Measurements from ENCODE around the gene SMIM21. TPM values are rescaled to one million over a fixed set of nuclear protein-coding genes. Genes with fewer than 3 reads are reported as not detected.

Gene SMIM21
- total RNA-seq, 2 experiments from 2014 or later, result not detected

GRCh38 chr18:75378376-75379315 lies 48.9 kb downstream of the SMIM21 start:
- DNase-seq (no peak), ATAC-seq (no peak)
- Mint-ChIP-seq H3K4me1 (peaks cover 4% of the 10 kb centered on the region), H3K27me3 (peaks cover 20% of the 10 kb centered on the region), H3K4me3 (no peak overlapping the region), H3K27ac (no peak overlapping the region), H3K36me3 (no peaks in the 10 kb centered on the region), H3K9me3 (ENCODE audit: low read depth) (no peaks in the 10 kb centered on the region)
- CTCF ChIA-PET, result no interaction called here

DNA sequence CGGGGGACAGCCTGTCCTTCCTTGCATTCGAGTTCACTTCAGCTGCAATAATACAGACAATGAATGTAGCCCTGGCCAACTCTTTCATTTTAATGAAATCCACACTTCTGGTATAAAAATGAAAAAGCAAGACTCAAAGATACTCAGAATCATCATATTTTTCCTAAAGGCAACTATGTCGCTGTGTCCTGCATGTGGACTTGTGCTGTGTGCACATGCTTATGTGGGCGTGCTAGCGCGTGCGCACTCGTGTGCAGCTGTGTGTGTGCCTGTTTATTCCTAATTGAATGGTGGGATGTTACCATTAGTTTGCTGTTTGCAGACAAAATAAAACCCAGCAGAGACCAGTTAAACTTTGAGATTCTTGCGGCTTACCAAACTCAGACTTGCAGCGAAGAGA lies 49.6 kb downstream of the SMIM21 start:
- CTCF ChIA-PET, result no interaction called here
- Mint-ChIP-seq H3K4me3 (no peak overlapping the region), H3K27me3 (peaks cover 17% of the 10 kb centered on the region), H3K27ac (no peak overlapping the region), H3K9me3 (ENCODE audit: low read depth) (no peaks in the 10 kb centered on the region), H3K36me3 (no peaks in the 10 kb centered on the region), H3K4me1 (peaks cover 4% of the 10 kb centered on the region)
- DNase-seq, result no peak
- ATAC-seq, result no peak

- CTCF ChIA-PET, result no interaction called here
Observed at GRCh38 chr18:75377258-75377657, 50.2 kb downstream of the SMIM21 start.

DNA sequence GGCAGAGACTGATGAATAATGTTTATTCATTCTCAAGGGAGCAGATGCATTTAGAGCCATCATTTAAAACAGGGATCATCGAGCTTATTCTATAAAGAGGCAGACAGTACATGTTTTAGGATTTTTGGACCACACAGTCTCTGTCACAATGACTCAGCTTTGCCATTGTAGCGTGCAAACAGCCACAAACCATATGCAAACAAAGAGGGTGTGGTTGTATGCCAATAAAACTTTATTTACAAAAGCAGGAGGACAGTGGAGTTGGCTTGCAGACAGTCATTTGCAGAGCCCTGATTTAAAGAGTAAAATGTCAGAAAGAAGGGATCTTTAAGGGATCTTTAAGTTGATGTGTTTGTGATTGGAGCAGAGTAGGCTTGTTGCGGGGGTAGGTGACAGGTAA lies 51.5 kb downstream of the SMIM21 start:
- DNase-seq (no peak), ATAC-seq (no peak)
- Mint-ChIP-seq H3K4me3 (no peak overlapping the region), H3K9me3 (ENCODE audit: low read depth) (no peaks in the 10 kb centered on the region), H3K27ac (no peak overlapping the region), H3K27me3 (peaks cover 7% of the 10 kb centered on the region), H3K36me3 (no peaks in the 10 kb centered on the region), H3K4me1 (peaks cover 4% of the 10 kb centered on the region)
- CTCF ChIA-PET, result no interaction called here

More at GRCh38 chr18:75377258-75377657, 50.2 kb downstream of the SMIM21 start:
- H3K4me3 Mint-ChIP-seq, result no peak overlapping the region
- ATAC-seq (no peak), DNase-seq (no peak)
- H3K9me3 Mint-ChIP-seq (ENCODE audit: low read depth), result no peaks in the 10 kb centered on the region
- peaks cover 4% of the 10 kb centered on the region for H3K4me1 Mint-ChIP-seq
- peaks cover 15% of the 10 kb centered on the region for H3K27me3 Mint-ChIP-seq
- H3K27ac Mint-ChIP-seq, result no peak overlapping the region
- H3K36me3 Mint-ChIP-seq, result no peaks in the 10 kb centered on the region

GRCh38 chr18:75375341-75375740 lies 52.2 kb downstream of the SMIM21 start:
- Mint-ChIP-seq H3K36me3 (no peaks in the 10 kb centered on the region), H3K4me1 (peaks cover 4% of the 10 kb centered on the region), H3K27ac (no peak overlapping the region), H3K27me3 (peaks cover 5% of the 10 kb centered on the region), H3K9me3 (ENCODE audit: low read depth) (no peaks in the 10 kb centered on the region), H3K4me3 (no peak overlapping the region)
- ATAC-seq, result no peak
- CTCF ChIA-PET, result no interaction called here
- DNase-seq, result no peak

DNA sequence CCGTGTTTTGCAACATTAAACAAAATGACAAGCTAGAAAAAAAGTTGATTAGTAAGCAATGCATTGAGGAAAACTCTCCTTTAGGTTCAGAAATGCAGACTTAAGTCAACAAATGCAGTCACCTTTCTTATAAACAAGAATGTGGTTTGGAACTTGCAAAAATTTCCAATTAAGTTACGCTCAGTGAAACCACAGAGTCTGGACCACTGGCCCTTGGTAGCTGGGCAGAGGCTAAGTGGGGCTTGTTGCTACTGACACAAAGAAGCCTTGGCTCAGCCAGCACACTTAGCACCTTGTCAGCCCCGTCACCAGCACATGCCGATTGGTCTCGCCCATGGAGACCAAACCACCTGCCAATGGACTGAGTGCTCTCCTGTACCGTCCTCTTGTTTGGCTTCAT lies 53.0 kb downstream of the SMIM21 start:
- no peak overlapping the region for H3K4me3 Mint-ChIP-seq
- no peak overlapping the region for H3K27ac Mint-ChIP-seq
- no peaks in the 10 kb centered on the region for H3K36me3 Mint-ChIP-seq
- no peak for DNase-seq
- no peaks in the 10 kb centered on the region for H3K9me3 Mint-ChIP-seq (ENCODE audit: low read depth)
- no peak for ATAC-seq
- CTCF ChIA-PET, result no interaction called here
- peaks cover 4% of the 10 kb centered on the region for H3K4me1 Mint-ChIP-seq
- peaks cover 2% of the 10 kb centered on the region for H3K27me3 Mint-ChIP-seq

- Mint-ChIP-seq H3K4me3 (no peak overlapping the region), H3K4me1 (no peaks in the 10 kb centered on the region), H3K27me3 (no peaks in the 10 kb centered on the region), H3K9me3 (ENCODE audit: low read depth) (no peaks in the 10 kb centered on the region), H3K36me3 (no peaks in the 10 kb centered on the region), H3K27ac (no peak overlapping the region)
- ATAC-seq (no peak), DNase-seq (no peak)
- CTCF ChIA-PET, result no interaction called here
Observed at GRCh38 chr18:75369026-75369721, 58.3 kb downstream of the SMIM21 start.

GRCh38 chr18:75365837-75366236 lies 61.7 kb downstream of the SMIM21 start:
- no peak for ATAC-seq
- Mint-ChIP-seq H3K9me3 (ENCODE audit: low read depth) (no peaks in the 10 kb centered on the region), H3K4me3 (no peak overlapping the region), H3K4me1 (no peaks in the 10 kb centered on the region), H3K36me3 (no peaks in the 10 kb centered on the region), H3K27ac (no peak overlapping the region), H3K27me3 (no peaks in the 10 kb centered on the region)
- CTCF ChIA-PET, result interaction anchor here (0.6 kb wide), 1 partner anchor 116 kb away, joined by 5 read pairs; no protein-coding TSS in a partner anchor
- no peak for DNase-seq

DNA sequence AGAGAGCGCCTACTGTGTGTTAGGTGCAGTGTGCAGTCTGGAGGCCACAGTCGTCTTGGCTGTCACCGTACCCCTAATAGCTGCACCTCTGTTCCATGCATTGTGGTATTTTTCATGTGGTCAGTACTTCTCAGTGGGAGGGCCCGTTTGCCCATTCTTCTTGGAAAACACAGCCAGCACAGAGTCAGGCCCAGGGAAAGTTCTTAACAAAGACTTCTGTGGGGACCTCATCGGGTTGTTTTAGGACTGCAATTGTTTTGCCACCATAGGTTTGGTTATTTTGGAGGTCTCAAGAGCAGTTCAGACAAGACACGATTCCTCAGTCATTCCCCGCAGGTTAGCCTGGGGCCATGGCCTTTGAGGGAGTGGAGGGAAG lies 62.3 kb downstream of the SMIM21 start:
- Mint-ChIP-seq H3K27ac (no peak overlapping the region), H3K4me1 (no peaks in the 10 kb centered on the region), H3K9me3 (ENCODE audit: low read depth) (no peaks in the 10 kb centered on the region), H3K27me3 (no peaks in the 10 kb centered on the region), H3K4me3 (no peak overlapping the region), H3K36me3 (no peaks in the 10 kb centered on the region)
- ATAC-seq (no peak), DNase-seq (no peak)
- CTCF ChIA-PET, result no interaction called here

GRCh38 chr18:75364512-75365253 lies 62.8 kb downstream of the SMIM21 start:
- H3K4me1 Mint-ChIP-seq, result no peaks in the 10 kb centered on the region
- H3K27me3 Mint-ChIP-seq, result no peaks in the 10 kb centered on the region
- H3K9me3 Mint-ChIP-seq (ENCODE audit: low read depth), result no peaks in the 10 kb centered on the region
- no peaks in the 10 kb centered on the region for H3K36me3 Mint-ChIP-seq
- H3K27ac Mint-ChIP-seq, result no peak overlapping the region
- CTCF ChIA-PET, result no interaction called here
- no peak overlapping the region for H3K4me3 Mint-ChIP-seq
- ATAC-seq (no peak), DNase-seq (no peak)

DNA sequence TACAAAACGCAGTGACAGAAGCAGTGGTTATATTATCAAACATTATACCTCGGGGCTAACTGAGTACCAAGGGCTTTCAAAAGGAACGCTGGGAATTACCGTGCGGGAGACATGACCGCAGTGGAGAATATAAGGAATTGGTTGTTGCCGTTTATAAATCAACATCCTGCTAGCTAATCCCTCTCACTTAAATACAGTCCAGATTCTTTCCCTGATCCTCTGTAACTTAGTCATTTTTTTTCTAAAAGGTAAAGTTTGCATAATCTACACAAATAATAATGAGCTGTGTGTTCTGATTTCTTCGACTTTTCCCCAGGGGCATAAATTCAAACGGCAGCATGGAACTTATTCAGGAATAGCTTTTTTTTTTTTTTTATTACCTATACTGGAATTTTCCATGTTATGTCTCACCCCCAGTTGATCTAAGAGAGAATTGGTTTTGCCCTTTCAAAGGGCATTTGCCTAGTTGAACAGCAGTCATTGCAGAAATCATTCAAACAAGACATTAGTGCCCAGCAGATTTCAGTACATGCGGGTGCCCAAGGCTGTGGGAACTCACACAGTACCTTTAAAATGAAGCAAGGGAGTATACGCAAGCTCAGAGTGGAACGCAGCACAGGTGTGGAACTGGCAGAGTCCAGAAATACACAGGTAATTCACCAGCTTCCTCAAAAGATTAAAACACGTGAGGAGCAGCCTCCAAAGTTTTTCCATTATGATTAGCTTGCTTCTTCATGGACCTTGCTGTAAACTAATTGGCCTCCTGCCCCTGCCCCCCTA lies 63.9 kb downstream of the SMIM21 start:
- H3K9me3 Mint-ChIP-seq (ENCODE audit: low read depth), result no peaks in the 10 kb centered on the region
- no peak for DNase-seq
- H3K36me3 Mint-ChIP-seq, result no peaks in the 10 kb centered on the region
- no peak overlapping the region for H3K27ac Mint-ChIP-seq
- no peak overlapping the region for H3K4me3 Mint-ChIP-seq
- CTCF ChIA-PET, result no interaction called here
- no peak for ATAC-seq
- no peaks in the 10 kb centered on the region for H3K27me3 Mint-ChIP-seq
- no peaks in the 10 kb centered on the region for H3K4me1 Mint-ChIP-seq

DNA sequence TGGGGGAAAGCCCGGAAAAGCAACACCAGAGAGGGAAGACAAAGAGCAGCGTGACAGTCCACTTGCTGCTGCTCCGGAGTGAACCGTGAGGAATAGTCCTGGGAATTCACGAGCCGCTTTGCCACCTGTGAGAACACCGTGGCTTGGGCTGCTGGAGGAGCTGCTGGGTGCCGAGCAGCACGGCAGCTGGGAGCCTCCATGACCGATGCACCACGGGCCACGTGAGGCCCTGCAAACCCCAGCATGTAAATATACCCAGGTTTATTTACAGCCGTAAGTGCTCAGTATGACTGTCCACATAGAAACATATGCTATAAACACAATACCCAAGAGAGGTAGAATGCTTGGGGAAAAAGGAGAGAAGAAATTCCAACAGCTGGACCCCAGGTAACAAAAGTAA lies 65.1 kb downstream of the SMIM21 start:
- DNase-seq (no peak), ATAC-seq (no peak)
- Mint-ChIP-seq H3K36me3 (no peaks in the 10 kb centered on the region), H3K27ac (no peak overlapping the region), H3K27me3 (no peaks in the 10 kb centered on the region), H3K4me3 (no peak overlapping the region), H3K4me1 (no peaks in the 10 kb centered on the region), H3K9me3 (ENCODE audit: low read depth) (peaks cover 1% of the 10 kb centered on the region)
- CTCF ChIA-PET, result no interaction called here

- H3K4me1 Mint-ChIP-seq, result no peaks in the 10 kb centered on the region
- no peaks in the 10 kb centered on the region for H3K36me3 Mint-ChIP-seq
- no peak for DNase-seq
- no peak for ATAC-seq
- peaks cover 10% of the 10 kb centered on the region for H3K9me3 Mint-ChIP-seq (ENCODE audit: low read depth)
- H3K4me3 Mint-ChIP-seq, result no peak overlapping the region
- no peak overlapping the region for H3K27ac Mint-ChIP-seq
- CTCF ChIA-PET, result no interaction called here
- H3K27me3 Mint-ChIP-seq, result no peaks in the 10 kb centered on the region
Observed at GRCh38 chr18:75360941-75361340, 66.6 kb downstream of the SMIM21 start.

Data from activated CD8-positive, alpha-beta memory T cell treated with anti-CD3 and anti-CD28 coated beads, Interleukin-2, amount 10 ng/mL, durations not matched to agents 7 days and 5 days (primary cell).